Spinal cord (tissue), 10 donors: ENCODE data around the gene ID1. TPM values are rescaled to one million over a fixed set of nuclear protein-coding genes. Genes with fewer than 3 reads are reported as not detected.
"Not testable (repeated sequence)": the region's sequence is repeated elsewhere in the genome, so short reads cannot be mapped to it uniquely, and the experiment has no call there.

Source experiments
- DNase-seq, 6 donors: peaks; one replicate each; pipeline versions ENCODE4 v3.0.0 to v3.0.0-alpha.2; 2013 to 2015; ENCODE audit warnings: low spot score in 6 of 6, low read depth in 4 of 6
- H3K27ac ChIP-seq: one replicate; pipeline ENCODE4 v1.5.1; 2013; ENCODE audit warnings: low read depth, low read length, control low read depth
- H3K27me3 ChIP-seq: one replicate; pipeline ENCODE4 v1.6.1; 2013; ENCODE audit warnings: low read length; ENCODE audit not compliant: control insufficient read depth, insufficient read depth
- H3K36me3 ChIP-seq: one replicate; pipeline ENCODE4 v1.6.1; 2013; ENCODE audit warnings: low read length; ENCODE audit not compliant: control insufficient read depth, insufficient read depth
- H3K4me1 ChIP-seq: one replicate; pipeline ENCODE4 v1.6.1; 2013; ENCODE audit warnings: low read length; ENCODE audit not compliant: control insufficient read depth, insufficient read depth
- H3K4me3 ChIP-seq: one replicate; pipeline ENCODE4 v1.5.1; 2013; ENCODE audit warnings: low read depth, low read length, control low read depth
- H3K9me3 ChIP-seq: one replicate; pipeline ENCODE4 v1.6.1; 2013; ENCODE audit warnings: low read length; ENCODE audit not compliant: control insufficient read depth, insufficient read depth
- WGBS: methylation state at CpG from one replicate; pipeline ENCODE4 v1.1.5; 2013; ENCODE audit warnings: missing lambda C conversion rate; ENCODE audit not compliant: insufficient coverage; 5-methylcytosine and 5-hydroxymethylcytosine counted together
- polyA plus RNA-seq, 2 donors: library from polyadenylated mRNA; unstranded; fragments of 120-200 nt; gene quantifications; one replicate each; pipeline ENCODE4 v1.2.1, GENCODE V29; 2013; ENCODE audit not compliant: insufficient read length in 2 of 2
- small RNA-seq: library from RNA; depleted of rRNA; stranded (forward); fragments of <200 nt; gene quantifications from one replicate; pipeline ENCODE3, GENCODE V24; 2014; ENCODE audit warnings: low replicate concordance
- total RNA-seq, 2 donors: library from RNA; depleted of rRNA in 1 of 2; stranded (reverse); fragments of 120-200 nt in 1 of 2; fragments of >200 nt in 1 of 2; gene quantifications; one replicate each; pipeline versions ENCODE4 v1.2.3 to v1.2.4, GENCODE V29; 2013 to 2014
- donor health status: healthy.

The ID1 gene
- total and polyA plus RNA-seq, 4 donors: 88.2 to 308 (median 153) TPM

DNA sequence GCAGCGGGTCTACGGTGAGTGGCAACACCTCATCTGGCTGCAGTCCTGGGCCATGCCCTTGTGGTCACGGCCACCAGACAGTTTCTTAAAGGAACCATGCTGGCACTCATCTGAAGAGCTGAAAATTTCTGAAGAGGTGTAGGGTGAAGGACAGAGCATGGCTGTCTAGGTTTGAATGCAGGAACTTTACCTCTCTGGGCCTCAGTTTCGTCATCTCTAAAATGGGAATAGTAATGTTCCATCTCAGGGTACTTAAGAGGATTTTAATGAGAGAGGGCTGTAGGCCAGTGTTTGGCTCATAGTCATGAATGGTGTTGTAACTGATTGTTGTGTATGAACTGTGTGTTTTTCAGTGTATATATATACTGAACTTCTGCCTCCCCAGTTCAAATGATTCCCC is 38.4 kb downstream of the ID1 start:
- H3K9me3 ChIP-seq: no peaks in the 10 kb centered on the region
- H3K4me3 ChIP-seq: no peak overlapping the region
- no peak overlapping the region for H3K27ac ChIP-seq
- no peak for DNase-seq
- no peaks in the 10 kb centered on the region for H3K4me1 ChIP-seq
- WGBS: 88% methylated on average over 4 of the region's 4 CpGs
- no peaks in the 10 kb centered on the region for H3K27me3 ChIP-seq
- H3K36me3 ChIP-seq: no peaks in the 10 kb centered on the region

DNA sequence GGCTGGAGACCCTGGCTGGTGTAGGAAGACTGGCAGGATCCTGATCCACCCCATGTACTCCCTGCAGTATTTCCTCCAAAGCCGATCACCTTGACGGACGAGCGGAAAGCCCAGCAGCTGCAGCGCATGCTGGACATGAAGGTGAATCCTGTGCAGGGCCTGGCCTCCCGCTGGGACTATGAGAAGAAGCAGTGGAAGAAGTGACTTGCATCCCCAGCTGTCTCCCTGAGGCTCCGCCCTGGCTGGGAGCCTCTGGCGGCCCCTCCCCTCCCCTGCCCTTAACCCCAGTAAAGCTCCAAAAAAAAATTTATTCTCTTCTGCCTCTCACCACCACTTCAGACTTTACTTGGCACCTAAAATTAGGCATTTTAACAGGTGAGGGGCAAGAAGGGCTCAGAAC is 39.6 kb downstream of the ID1 start:
- H3K4me3 ChIP-seq: no peak overlapping the region
- H3K9me3 ChIP-seq: no peaks in the 10 kb centered on the region
- no peaks in the 10 kb centered on the region for H3K36me3 ChIP-seq
- H3K27me3 ChIP-seq: no peaks in the 10 kb centered on the region
- H3K4me1 ChIP-seq: no peaks in the 10 kb centered on the region
- WGBS: 68% methylated on average over 3 of the region's 8 CpGs
- no peak for DNase-seq
- no peak overlapping the region for H3K27ac ChIP-seq

GRCh38 chr20:31648104-31648503 is 43.0 kb downstream of the ID1 start:
- not testable (repeated sequence) for H3K4me1 ChIP-seq, H3K36me3 ChIP-seq, H3K9me3 ChIP-seq, H3K27me3 ChIP-seq, DNase-seq, H3K27ac ChIP-seq, H3K4me3 ChIP-seq
- WGBS: 61% methylated on average over 3 of the region's 3 CpGs

DNA sequence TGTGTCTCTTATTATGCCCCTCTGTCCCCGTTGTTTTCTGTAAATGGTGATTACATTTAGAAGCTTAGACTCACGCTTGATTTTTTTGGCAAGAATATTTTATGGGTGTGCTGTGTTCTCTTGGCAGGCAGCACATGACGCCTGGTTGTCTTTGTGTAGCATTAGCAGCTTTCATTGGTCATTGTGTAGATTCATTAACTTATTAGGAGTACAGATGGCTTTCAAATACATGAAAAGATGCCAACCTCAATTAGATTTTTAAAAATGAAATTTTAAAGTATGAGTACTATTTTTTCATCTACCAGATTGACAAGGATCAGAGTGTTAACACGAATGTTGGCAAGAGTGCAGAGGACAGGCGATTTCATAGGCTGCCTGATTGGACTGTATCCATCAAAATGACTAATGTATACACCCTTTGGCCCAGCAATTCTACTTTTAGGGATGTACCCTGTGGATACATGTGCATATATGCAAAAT is 47.9 kb downstream of the ID1 start:
- H3K9me3 ChIP-seq: no peaks in the 10 kb centered on the region
- H3K27ac ChIP-seq: no peak overlapping the region
- no peaks in the 10 kb centered on the region for H3K36me3 ChIP-seq
- 20% methylated on average over 2 of the region's 5 CpGs for WGBS
- no peaks in the 10 kb centered on the region for H3K27me3 ChIP-seq
- no peak overlapping the region for H3K4me3 ChIP-seq
- H3K4me1 ChIP-seq: no peaks in the 10 kb centered on the region
- DNase-seq: peak in 2 of 6 donors; percentile 80 to 83

DNA sequence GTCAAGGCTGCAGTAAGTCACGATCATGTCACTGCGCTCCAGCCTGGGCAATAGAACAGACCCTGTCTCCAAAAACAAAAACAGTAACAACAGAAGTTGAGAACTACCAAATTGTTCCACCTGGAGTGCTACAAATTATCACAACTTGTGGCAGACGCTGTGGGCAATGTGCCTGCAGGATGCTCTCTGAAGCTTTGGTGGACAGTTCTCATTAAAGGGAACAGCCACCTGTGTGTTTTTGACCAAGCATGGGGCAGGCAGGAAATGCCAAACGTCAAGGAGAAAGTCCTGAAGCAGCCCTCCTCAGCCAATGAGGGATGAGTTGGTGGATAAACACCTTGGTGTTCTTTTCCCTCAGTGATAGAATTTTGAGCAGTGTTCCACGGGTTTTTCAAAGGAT is 48.5 kb downstream of the ID1 start:
- H3K27me3 ChIP-seq: no peaks in the 10 kb centered on the region
- no peaks in the 10 kb centered on the region for H3K36me3 ChIP-seq
- no peaks in the 10 kb centered on the region for H3K4me1 ChIP-seq
- DNase-seq: peak in 1 of 6 donors; percentile 62
- no peaks in the 10 kb centered on the region for H3K9me3 ChIP-seq
- H3K4me3 ChIP-seq: no peak overlapping the region
- H3K27ac ChIP-seq: no peak overlapping the region
- WGBS: 83% methylated on average over 3 of the region's 5 CpGs

- no peaks in the 10 kb centered on the region for H3K27me3 ChIP-seq
- no peak overlapping the region for H3K4me3 ChIP-seq
- no peaks in the 10 kb centered on the region for H3K9me3 ChIP-seq
- no peaks in the 10 kb centered on the region for H3K36me3 ChIP-seq
- WGBS: 50% methylated on average over 2 of the region's 5 CpGs
- no peaks in the 10 kb centered on the region for H3K4me1 ChIP-seq
- no peak for DNase-seq
- no peak overlapping the region for H3K27ac ChIP-seq
Observed at GRCh38 chr20:31654534-31654933, 49.4 kb downstream of the ID1 start.

Small RNA genes within 50 kb of the gene (small RNA-seq; reads per million reads assigned to genes)
- 0.10 reads per million for gene MIR3193

Other genes starting within 250 kb of the ID1 start
- not detected for gene DEFB118, start 236.7 kb upstream of the ID1 start, total RNA-seq
- not detected for gene DEFB118, start 236.7 kb upstream of the ID1 start, polyA plus RNA-seq
- gene DEFB119, start 214.7 kb upstream of the ID1 start, total RNA-seq: not detected
- gene DEFB119, start 214.7 kb upstream of the ID1 start, polyA plus RNA-seq: not detected
- not detected for gene DEFB121, start 199.1 kb upstream of the ID1 start, total RNA-seq
- gene DEFB121, start 199.1 kb upstream of the ID1 start, polyA plus RNA-seq: not detected
- not detected for gene DEFB123, start 164.7 kb upstream of the ID1 start, total RNA-seq
- gene DEFB123, start 164.7 kb upstream of the ID1 start, polyA plus RNA-seq: not detected
- under 1 TPM in 1 of 2 donors, not detected in 1; 0.33 TPM for gene DEFB124, start 130.2 kb upstream of the ID1 start, total RNA-seq
- gene DEFB124, start 130.2 kb upstream of the ID1 start, polyA plus RNA-seq: under 1 TPM in 1 of 2 donors, not detected in 1; 0.53 TPM
- 1 to 10 TPM in 1 of 2 donors, under 1 TPM in 1; 0.69 to 4.0 TPM for gene REM1, start 130.0 kb upstream of the ID1 start, total RNA-seq
- under 1 TPM; 0.67 to 0.96 TPM for gene REM1, start 130.0 kb upstream of the ID1 start, polyA plus RNA-seq
- gene HM13, start 90.8 kb upstream of the ID1 start, total RNA-seq: 10 to 100 TPM; 40.5 to 48.0 TPM
- 100 to 1,000 TPM; 122 to 137 TPM for gene HM13, start 90.8 kb upstream of the ID1 start, polyA plus RNA-seq
- gene COX4I2, start 32.6 kb downstream of the ID1 start, total RNA-seq: 1 to 10 TPM in 1 of 2 donors, under 1 TPM in 1; 0.30 to 5.4 TPM
- under 1 TPM in 1 of 2 donors, not detected in 1; 0.62 TPM for gene COX4I2, start 32.6 kb downstream of the ID1 start, polyA plus RNA-seq
- 10 to 100 TPM; 66.5 to 82.7 TPM for gene BCL2L1, start 117.6 kb downstream of the ID1 start, total RNA-seq
- 10 to 100 TPM; 56.0 to 64.2 TPM for gene BCL2L1, start 117.6 kb downstream of the ID1 start, polyA plus RNA-seq
- 10 to 100 TPM; 14.4 to 29.5 TPM for gene TPX2, start 134.0 kb downstream of the ID1 start, total RNA-seq
- 10 to 100 TPM; 25.4 to 31.8 TPM for gene TPX2, start 134.0 kb downstream of the ID1 start, polyA plus RNA-seq
- gene MYLK2, start 214.1 kb downstream of the ID1 start, total RNA-seq: 1 to 10 TPM in 1 of 2 donors, under 1 TPM in 1; 0.79 to 5.2 TPM
- 1 to 10 TPM; 5.0 to 5.1 TPM for gene MYLK2, start 214.1 kb downstream of the ID1 start, polyA plus RNA-seq
- 1 to 10 TPM in 1 of 2 donors, under 1 TPM in 1; 0.89 to 8.7 TPM for gene FOXS1, start 240.3 kb downstream of the ID1 start, total RNA-seq
- 1 to 10 TPM; 4.4 to 5.4 TPM for gene FOXS1, start 240.3 kb downstream of the ID1 start, polyA plus RNA-seq